GM18868 (cell line): ENCODE results near the gene NSD1.
"Not testable (repeated sequence)": the region's sequence is repeated elsewhere in the genome, so short reads cannot be mapped to it uniquely, and the experiment has no call there.

Experiments used
- ATAC-seq: cut with Tn5 transposase; IDR thresholded peaks from one replicate; pipeline ENCODE4 v1.9.1; 2021; ENCODE audit warnings: mild to moderate bottlenecking, moderate library complexity; ENCODE audit not compliant: unreplicated experiment

Gene NSD1

GRCh38 chr5:177124486-177124991 lies 9.0 kb upstream of the NSD1 start:
- ATAC-seq: peak; percentile 56

GRCh38 chr5:177126771-177127170 lies 6.8 kb upstream of the NSD1 start:
- ATAC-seq: no peak

- ATAC-seq: no peak
Measured at GRCh38 chr5:177128551-177128981, 5.0 kb upstream of the NSD1 start.

GRCh38 chr5:177130211-177131018 lies 3.2 kb upstream of the NSD1 start:
- ATAC-seq: no peak

GRCh38 chr5:177131019-177131320 lies 2.6 kb upstream of the NSD1 start:
- ATAC-seq: no peak

GRCh38 chr5:177131352-177132135 lies 2.0 kb upstream of the NSD1 start:
- ATAC-seq: no peak

GRCh38 chr5:177132136-177133095 lies 1.2 kb upstream of the NSD1 start:
- ATAC-seq: peak; percentile 10

GRCh38 chr5:177133853-177134696 lies 502 bp downstream of the NSD1 start:
- ATAC-seq: peak; percentile 25

- ATAC-seq: no peak
Measured at GRCh38 chr5:177134697-177135225, 1.2 kb downstream of the NSD1 start.

GRCh38 chr5:177140312-177140711 lies 6.7 kb downstream of the NSD1 start:
- no peak for ATAC-seq

- no peak for ATAC-seq
Measured at GRCh38 chr5:177141496-177141895, 7.9 kb downstream of the NSD1 start.

GRCh38 chr5:177142098-177142611 lies 8.6 kb downstream of the NSD1 start:
- ATAC-seq: no peak

- ATAC-seq: no peak
Measured at GRCh38 chr5:177142778-177143177, 9.2 kb downstream of the NSD1 start.

- no peak for ATAC-seq
Measured at GRCh38 chr5:177146891-177147638, 13.5 kb downstream of the NSD1 start.

- not testable (repeated sequence) for ATAC-seq
Measured at GRCh38 chr5:177150061-177150460, 16.5 kb downstream of the NSD1 start.

GRCh38 chr5:177154003-177154643 lies 20.6 kb downstream of the NSD1 start:
- ATAC-seq: no peak

GRCh38 chr5:177162379-177162778 lies 28.8 kb downstream of the NSD1 start:
- ATAC-seq: no peak

GRCh38 chr5:177163500-177163899 lies 29.9 kb downstream of the NSD1 start:
- no peak for ATAC-seq
